Measurements from ENCODE around the gene CPTP. TPM values are rescaled to one million over a fixed set of nuclear protein-coding genes. Genes with fewer than 3 reads are reported as not detected.

The CPTP gene
- total and polyA plus RNA-seq, 2 donors (not counting 1 experiment from before 2014, with no cell fraction given): 17.1 to 18.8 TPM

GRCh38 chr1:1306070-1306660, 18.4 kb upstream of the CPTP start:
- intact Hi-C loops (cut with micrococcal nuclease): loop anchor here (5.0 kb wide), 3 partner anchors 74 to 294 kb away; partner anchors contain the start of genes B3GALT6, ISG15 and SDF4
- CTCF ChIA-PET: interaction anchor here (1.2 to 1.6 kb wide), 3 partner anchors 15 to 66 kb away, joined by 5 to 16 read pairs (median 16); no protein-coding TSS in a partner anchor
- Histone ChIP-seq H3K36me3 (replicated peaks in 1 of 2; ENCODE audit: control extremely low read depth in 1 of 2, control insufficient read depth in 1 of 2, extremely low read depth in 1 of 2, insufficient read depth in 2 of 2, low read length in 1 of 2) (peaks cover 0 to 6% of the 10 kb centered on the region in 2 experiments), H3K4me3 (ENCODE audit: control extremely low read depth in 1 of 5, extremely low read depth in 1 of 5, insufficient read depth in 1 of 5, low read depth in 2 of 5, low read length in 4 of 5) (peak overlapping the region in 4 of 5 experiments; percentile 37 to 73 (median 64)), H2AFZ (ENCODE audit: insufficient read depth, low read depth, low read length, poor library complexity, severe bottlenecking) (peak overlapping the region; percentile 76), H3K27me3 (replicated peaks in 1 of 4; ENCODE audit: control extremely low read depth in 1 of 4, control insufficient read depth in 3 of 4, insufficient read depth in 4 of 4, low read length in 3 of 4) (no peaks in the 10 kb centered on the region), H3K9me3 (ENCODE audit: control extremely low read depth in 1 of 3, control insufficient read depth in 2 of 3, insufficient read depth in 1 of 3, low read length in 2 of 3) (no peaks in the 10 kb centered on the region), H4K20me1 (ENCODE audit: control insufficient read depth, insufficient read depth, low read length, poor library complexity, severe bottlenecking) (peaks cover 44% of the 10 kb centered on the region), H3K4me2 (replicated peaks; ENCODE audit: low read depth, low read length, poor library complexity, severe bottlenecking) (peak overlapping the region; percentile 99), H3K4me1 (ENCODE audit: control insufficient read depth in 2 of 2, insufficient read depth in 2 of 2, low read length in 2 of 2) (peaks cover 34 to 47% of the 10 kb centered on the region in 2 donors), H3K27ac (ENCODE audit: low read length in 2 of 2) (peak overlapping the region; percentile 27 to 63), H3K79me2 (ENCODE audit: control insufficient read depth, insufficient read depth, low read length) (peaks cover 36% of the 10 kb centered on the region), H3K9ac (ENCODE audit: low read length) (peak overlapping the region; percentile 76)
- 26% methylated on average over 8 of the region's 11 CpGs for WGBS (ENCODE audit: insufficient coverage)
- ATAC-seq (ENCODE audit: low read depth) (no peak), DNase-seq (peak; percentile 51)
- H3K9me3 Mint-ChIP-seq (ENCODE audit: insufficient read depth): no peaks in the 10 kb centered on the region
- H3K27me3 Mint-ChIP-seq: no peaks in the 10 kb centered on the region
- no peak for TF ChIP-seq EZH2 (IDR thresholded peaks at IDR 0.05; ENCODE audit: borderline replicate concordance, insufficient read depth, low read depth, low read length, poor library complexity, severe bottlenecking)
- H3K27ac Mint-ChIP-seq: peak overlapping the region; percentile 92
- POLR2A ChIA-PET: no interaction called here
- peak overlapping the region; percentile 88 for H3K4me3 Mint-ChIP-seq
- peaks cover 35% of the 10 kb centered on the region for H3K4me1 Mint-ChIP-seq

GRCh38 chr1:1306661-1307260, 17.8 kb upstream of the CPTP start:
- Histone ChIP-seq H4K20me1 (ENCODE audit: control insufficient read depth, insufficient read depth, low read length, poor library complexity, severe bottlenecking) (peaks cover 41% of the 10 kb centered on the region), H3K36me3 (replicated peaks in 1 of 2; ENCODE audit: control extremely low read depth in 1 of 2, control insufficient read depth in 1 of 2, extremely low read depth in 1 of 2, insufficient read depth in 2 of 2, low read length in 1 of 2) (peaks cover 0 to 11% of the 10 kb centered on the region in 2 experiments), H2AFZ (ENCODE audit: insufficient read depth, low read depth, low read length, poor library complexity, severe bottlenecking) (peak overlapping the region; percentile 69), H3K27ac (ENCODE audit: low read length in 2 of 2) (no peak overlapping the region), H3K4me1 (ENCODE audit: control insufficient read depth in 2 of 2, insufficient read depth in 2 of 2, low read length in 2 of 2) (peaks cover 34 to 47% of the 10 kb centered on the region in 2 donors), H3K79me2 (ENCODE audit: control insufficient read depth, insufficient read depth, low read length) (peaks cover 39% of the 10 kb centered on the region), H3K9ac (ENCODE audit: low read length) (peak overlapping the region; percentile 76), H3K9me3 (ENCODE audit: control extremely low read depth in 1 of 3, control insufficient read depth in 2 of 3, insufficient read depth in 1 of 3, low read length in 2 of 3) (no peaks in the 10 kb centered on the region), H3K4me2 (replicated peaks; ENCODE audit: low read depth, low read length, poor library complexity, severe bottlenecking) (peak overlapping the region; percentile 99), H3K27me3 (replicated peaks in 1 of 4; ENCODE audit: control extremely low read depth in 1 of 4, control insufficient read depth in 3 of 4, insufficient read depth in 4 of 4, low read length in 3 of 4) (no peaks in the 10 kb centered on the region), H3K4me3 (ENCODE audit: control extremely low read depth in 1 of 5, extremely low read depth in 1 of 5, insufficient read depth in 1 of 5, low read depth in 2 of 5, low read length in 4 of 5) (peak overlapping the region in 4 of 5 experiments; percentile 58 to 73 (median 68))
- intact Hi-C loops (cut with micrococcal nuclease): loop anchor here (5.0 kb wide), 3 partner anchors 74 to 294 kb away; partner anchors contain the start of genes B3GALT6, ISG15 and SDF4
- Mint-ChIP-seq H3K27ac (peak overlapping the region; percentile 92), H3K27me3 (no peaks in the 10 kb centered on the region), H3K9me3 (ENCODE audit: insufficient read depth) (no peaks in the 10 kb centered on the region), H3K4me1 (peaks cover 35% of the 10 kb centered on the region), H3K4me3 (peak overlapping the region; percentile 88)
- ATAC-seq (ENCODE audit: low read depth): no peak
- peak; percentile 44 for DNase-seq
- 59% methylated on average over 27 of the region's 27 CpGs for WGBS (ENCODE audit: insufficient coverage)
- POLR2A ChIA-PET: interaction anchor here (0.5 to 0.6 kb wide), 2 partner anchors 261 to 266 kb away, joined by 4 to 5 read pairs; no protein-coding TSS in a partner anchor
- TF ChIP-seq CTCF (IDR thresholded peaks at IDR 0.05): no peak
- TF ChIP-seq EZH2 (IDR thresholded peaks at IDR 0.05; ENCODE audit: borderline replicate concordance, insufficient read depth, low read depth, low read length, poor library complexity, severe bottlenecking): no peak
- CTCF ChIA-PET: no interaction called here
